ENCODE results near the gene ZSCAN20.

Gene ZSCAN20

GRCh38 chr1:33442141-33442540, 30.3 kb upstream of the ZSCAN20 start:
- DNase-seq (ENCODE audit: low read depth, low spot score): no peak
- TF ChIP-seq CTCF (IDR thresholded peaks at IDR 0.05; ENCODE audit: insufficient read depth, low read length, missing control alignments): no peak
- ChIA-PET CTCF (interaction anchor here (0.7 to 12.4 kb wide), 5 partner anchors 9 to 147 kb away, joined by 3 to 124 read pairs (median 5); no protein-coding TSS in a partner anchor), POLR2A (interaction anchor here (1.8 kb wide), 1 partner anchor 9 kb away, joined by 8 read pairs; no protein-coding TSS in a partner anchor)
- H3K4me3 ChIP-seq (ENCODE audit: low read depth, low read length): no peak overlapping the region

GRCh38 chr1:33443080-33443704, 29.3 kb upstream of the ZSCAN20 start:
- ChIA-PET POLR2A (interaction anchor here (0.5 to 1.8 kb wide), 3 partner anchors 10 to 94 kb away, joined by 3 to 8 read pairs (median 3); no protein-coding TSS in a partner anchor), CTCF (interaction anchor here (1.4 to 12.4 kb wide), 2 partner anchors 10 to 14 kb away, joined by 5 to 124 read pairs; no protein-coding TSS in a partner anchor)
- DNase-seq (ENCODE audit: low read depth, low spot score): no peak
- TF ChIP-seq CTCF (IDR thresholded peaks at IDR 0.05; ENCODE audit: insufficient read depth, low read length, missing control alignments): no peak
- no peak overlapping the region for H3K4me3 ChIP-seq (ENCODE audit: low read depth, low read length)

DNA sequence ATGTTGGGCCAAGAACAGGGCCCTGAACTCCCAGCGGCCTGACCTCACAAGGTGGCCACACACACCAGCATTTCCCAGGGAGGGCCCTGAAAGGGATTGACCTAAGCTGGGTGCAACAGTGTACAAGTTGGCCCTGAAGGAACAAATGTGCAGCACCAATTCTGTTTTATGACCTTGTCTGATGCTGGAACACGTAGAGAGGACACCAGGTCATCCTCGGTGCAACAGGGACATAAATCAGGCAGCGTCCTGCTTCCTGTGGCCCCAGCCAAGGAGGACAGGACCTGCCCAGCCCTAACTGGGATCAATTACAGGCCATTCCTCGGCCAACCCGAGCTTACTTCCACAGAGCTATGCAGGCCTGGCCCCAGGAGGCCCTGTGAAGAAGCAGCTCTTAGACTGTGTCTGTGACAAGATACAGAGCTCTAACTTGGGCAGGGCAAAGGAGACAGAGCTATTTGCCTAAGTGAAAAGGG, 28.7 kb upstream of the ZSCAN20 start:
- POLR2A ChIA-PET: interaction anchor here (0.5 to 1.8 kb wide), 4 partner anchors 10 to 94 kb away, joined by 3 to 8 read pairs (median 3); no protein-coding TSS in a partner anchor
- no peak for TF ChIP-seq CTCF (IDR thresholded peaks at IDR 0.05; ENCODE audit: insufficient read depth, low read length, missing control alignments)
- H3K4me3 ChIP-seq (ENCODE audit: low read depth, low read length): no peak overlapping the region
- no peak for DNase-seq (ENCODE audit: low read depth, low spot score)
- CTCF ChIA-PET: interaction anchor here (0.9 to 12.4 kb wide), 4 partner anchors 11 to 150 kb away, joined by 4 to 124 read pairs (median 4); no protein-coding TSS in a partner anchor

DNA sequence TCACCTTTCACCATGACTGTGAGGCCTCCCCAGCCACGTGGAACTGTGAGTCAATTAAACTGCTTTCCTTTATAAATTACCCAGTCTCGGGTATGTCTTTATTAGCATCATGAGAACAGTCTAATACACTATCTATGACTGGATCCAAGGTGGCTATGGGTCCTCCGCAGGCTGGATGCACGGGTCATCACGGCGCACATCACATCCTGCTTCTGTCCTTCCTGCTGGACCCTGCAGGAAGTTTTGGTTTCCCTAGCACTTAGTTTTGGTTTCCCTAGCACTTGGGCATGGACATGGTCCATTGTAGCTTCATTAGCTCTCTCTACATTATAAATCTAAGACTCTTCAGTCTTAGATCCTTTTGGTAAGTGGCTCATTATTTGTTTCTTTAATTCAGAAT, 27.3 kb upstream of the ZSCAN20 start:
- CTCF ChIA-PET: interaction anchor here (1.3 to 12.4 kb wide), 3 partner anchors 13 to 77 kb away, joined by 5 to 124 read pairs (median 6); no protein-coding TSS in a partner anchor
- TF ChIP-seq CTCF (IDR thresholded peaks at IDR 0.05; ENCODE audit: insufficient read depth, low read length, missing control alignments): no peak

DNA sequence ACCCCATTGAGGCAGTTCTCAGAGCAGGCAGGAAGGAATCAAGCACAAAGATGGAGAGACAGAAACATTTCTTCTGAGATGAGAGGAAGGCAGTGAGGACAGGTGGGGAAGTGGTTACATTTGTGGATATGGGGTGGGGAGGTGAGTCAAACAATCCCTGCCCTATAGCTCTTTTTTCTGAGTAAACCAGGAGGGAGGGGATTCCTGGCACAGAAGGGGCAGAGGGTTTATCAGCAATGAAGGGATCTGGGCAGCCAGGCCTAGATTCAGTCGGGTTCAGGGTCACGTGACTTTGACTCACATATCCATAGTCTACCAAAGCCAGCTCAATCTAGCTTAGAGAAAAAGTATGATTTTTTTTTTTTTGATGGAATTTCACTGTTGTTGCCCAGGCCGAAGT, 25.9 kb upstream of the ZSCAN20 start:
- no peak for TF ChIP-seq CTCF (IDR thresholded peaks at IDR 0.05; ENCODE audit: insufficient read depth, low read length, missing control alignments)
- CTCF ChIA-PET: interaction anchor here (1.0 to 12.4 kb wide), 6 partner anchors 11 to 151 kb away, joined by 3 to 124 read pairs (median 6); no protein-coding TSS in a partner anchor
- H3K4me3 ChIP-seq (ENCODE audit: low read depth, low read length): no peak overlapping the region
- no peak for DNase-seq (ENCODE audit: low read depth, low spot score)
- POLR2A ChIA-PET: no interaction called here

More for the DNA sequence above, 27.3 kb upstream of the ZSCAN20 start:
- POLR2A ChIA-PET: interaction anchor here (1.3 kb wide), 1 partner anchor 12 kb away, joined by 3 read pairs; no protein-coding TSS in a partner anchor
- DNase-seq (ENCODE audit: low read depth, low spot score): no peak
- no peak overlapping the region for H3K4me3 ChIP-seq (ENCODE audit: low read depth, low read length)

- TF ChIP-seq CTCF (IDR thresholded peaks at IDR 0.05; ENCODE audit: insufficient read depth, low read length, missing control alignments): no peak
- POLR2A ChIA-PET: no interaction called here
- no peak for DNase-seq (ENCODE audit: low read depth, low spot score)
- CTCF ChIA-PET: interaction anchor here (0.7 to 7.1 kb wide), 27 partner anchors 9 to 360 kb away, joined by 3 to 124 read pairs (median 6); partner anchors contain the start of genes A3GALT2 and PHC2
- no peak overlapping the region for H3K4me3 ChIP-seq (ENCODE audit: low read depth, low read length)
Observed at GRCh38 chr1:33454646-33455282, 17.7 kb upstream of the ZSCAN20 start.
